K562 (cell line): ENCODE data around the gene WWC2.

Experiments used
- CTCF ChIP-seq, 3 experiments: IDR thresholded peaks in 2 of 3; conservative IDR thresholded peaks in 1 of 3; 2 replicates each; pipeline ENCODE4 v1.5.1; 2011 to 2012; ENCODE audit warnings: low read length in 3 of 3, mild to moderate bottlenecking in 3 of 3, control low read depth in 2 of 3, improper control_type of control experiment in 1 of 3, inconsistent platforms in 1 of 3, low read depth in 1 of 3, mixed read lengths in 1 of 3, moderate library complexity in 1 of 3; ENCODE audit not compliant: insufficient read depth in 2 of 3
- DDX20 ChIP-seq: fragments of 450-650 bp; IDR thresholded peaks from 2 replicates; pipeline ENCODE4 v1.6.1; 2016; ENCODE audit warnings: missing genetic modification characterization, low read depth, mild to moderate bottlenecking, missing compliant biosample characterization, moderate library complexity
- REST ChIP-seq, 2 experiments: fragments of 450-650 bp; formaldehyde crosslinking in 1 of 2; IDR thresholded peaks; 2 replicates each; pipeline versions ENCODE4 v1.4.0 to v1.6.1; 2014 to 2020; ENCODE audit warnings: mild to moderate bottlenecking in 2 of 2, borderline replicate concordance in 1 of 2, low read depth in 1 of 2
- WHSC1 ChIP-seq: IDR thresholded peaks from one replicate; pipeline ENCODE4 v1.6.1; 2012; ENCODE audit warnings: low read length, control low read depth, inconsistent platforms

GRCh38 chr4:183205709-183206108 lies 106.7 kb downstream of the WWC2 start:
- TF ChIP-seq REST (IDR thresholded peaks at IDR 0.05; ENCODE audit: borderline replicate concordance) (no peak), REST (CRISPR knock-in tag; IDR thresholded peaks at IDR 0.05; ENCODE audit: low read depth) (no peak), DDX20 (tag) (no peak), CTCF (IDR thresholded peaks at IDR 0.05 in 2 of 3, conservative IDR thresholded peaks at IDR 0.05 in 1 of 3; ENCODE audit: insufficient read depth in 2 of 3, low read depth in 1 of 3, low read length in 3 of 3) (no peak), WHSC1 (no peak)
